ENCODE data around the gene COBL. TPM values are rescaled to one million over a fixed set of nuclear protein-coding genes. Genes with fewer than 3 reads are reported as not detected.

COBL gene
- total RNA-seq, 1 donor from 2014 or later: 6.3 TPM

DNA sequence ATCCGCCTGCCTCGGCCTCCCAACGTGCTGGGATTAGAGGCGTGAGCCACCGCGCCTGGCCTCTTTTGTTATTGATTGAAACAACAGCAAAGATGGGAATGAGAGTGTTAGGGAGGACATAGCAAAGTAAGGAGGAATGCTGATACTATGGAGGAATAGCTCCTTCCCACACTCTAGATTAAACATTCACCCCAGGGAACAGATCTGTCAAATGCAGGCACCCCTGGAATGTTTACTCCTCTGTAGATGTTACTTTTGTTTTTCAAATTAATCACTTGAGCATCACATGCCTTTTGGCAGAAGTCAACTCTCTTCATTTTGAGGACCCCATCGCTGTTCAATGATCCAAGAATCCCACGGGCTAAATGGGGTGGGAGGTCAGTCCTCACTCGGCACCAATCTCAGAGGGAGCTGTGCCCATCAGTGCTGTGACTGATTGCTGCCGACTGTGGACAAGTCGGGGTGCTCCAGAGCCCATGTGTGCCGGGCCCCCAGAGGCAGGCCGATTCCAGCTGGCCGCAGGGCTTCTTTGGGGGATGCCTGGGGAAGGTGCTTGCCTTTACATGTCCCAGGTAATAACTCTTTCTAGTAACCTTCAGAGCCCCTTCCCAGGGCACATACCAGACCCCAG is 10.2 kb upstream of the COBL start:
- Histone ChIP-seq H3K4me3 (no peak overlapping the region), H3F3A (ENCODE audit: low read depth) (peaks cover 34% of the 10 kb centered on the region), H3K79me2 (ENCODE audit: low read depth) (no peaks in the 10 kb centered on the region), H4K20me1 (ENCODE audit: low read depth) (no peaks in the 10 kb centered on the region), H2AFZ (replicated peaks) (peak overlapping the region; percentile 15), H3K4me2 (peak overlapping the region; percentile 10), H3K9ac (no peak overlapping the region), H3K4me1 (peaks cover 22% of the 10 kb centered on the region), H3K27me3 (no peaks in the 10 kb centered on the region), H3K27ac (no peak overlapping the region), H3K9me3 (ENCODE audit: low read depth) (no peaks in the 10 kb centered on the region), H3K36me3 (no peaks in the 10 kb centered on the region)
- Mint-ChIP-seq H3K4me3 (no peak overlapping the region), H3K27ac (no peak overlapping the region), H3K4me1 (no peaks in the 10 kb centered on the region), H3K9me3 (no peaks in the 10 kb centered on the region), H3K36me3 (no peaks in the 10 kb centered on the region), H3K27me3 (ENCODE audit: insufficient read depth, low read depth) (peaks cover 10% of the 10 kb centered on the region)
- TF ChIP-seq EZH2phosphoT487 (IDR thresholded peaks at IDR 0.05): no peak
- TF ChIP-seq, protein P1, sequence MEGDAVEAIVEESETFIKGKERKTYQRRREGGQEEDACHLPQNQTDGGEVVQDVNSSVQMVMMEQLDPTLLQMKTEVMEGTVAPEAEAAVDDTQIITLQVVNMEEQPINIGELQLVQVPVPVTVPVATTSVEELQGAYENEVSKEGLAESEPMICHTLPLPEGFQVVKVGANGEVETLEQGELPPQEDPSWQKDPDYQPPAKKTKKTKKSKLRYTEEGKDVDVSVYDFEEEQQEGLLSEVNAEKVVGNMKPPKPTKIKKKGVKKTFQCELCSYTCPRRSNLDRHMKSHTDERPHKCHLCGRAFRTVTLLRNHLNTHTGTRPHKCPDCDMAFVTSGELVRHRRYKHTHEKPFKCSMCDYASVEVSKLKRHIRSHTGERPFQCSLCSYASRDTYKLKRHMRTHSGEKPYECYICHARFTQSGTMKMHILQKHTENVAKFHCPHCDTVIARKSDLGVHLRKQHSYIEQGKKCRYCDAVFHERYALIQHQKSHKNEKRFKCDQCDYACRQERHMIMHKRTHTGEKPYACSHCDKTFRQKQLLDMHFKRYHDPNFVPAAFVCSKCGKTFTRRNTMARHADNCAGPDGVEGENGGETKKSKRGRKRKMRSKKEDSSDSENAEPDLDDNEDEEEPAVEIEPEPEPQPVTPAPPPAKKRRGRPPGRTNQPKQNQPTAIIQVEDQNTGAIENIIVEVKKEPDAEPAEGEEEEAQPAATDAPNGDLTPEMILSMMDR (IDR thresholded peaks at IDR 0.05): no peak
- no peak for TF ChIP-seq EZH2 (IDR thresholded peaks at IDR 0.05)
- DNase-seq (ENCODE audit: low spot score): peak; percentile 19

DNA sequence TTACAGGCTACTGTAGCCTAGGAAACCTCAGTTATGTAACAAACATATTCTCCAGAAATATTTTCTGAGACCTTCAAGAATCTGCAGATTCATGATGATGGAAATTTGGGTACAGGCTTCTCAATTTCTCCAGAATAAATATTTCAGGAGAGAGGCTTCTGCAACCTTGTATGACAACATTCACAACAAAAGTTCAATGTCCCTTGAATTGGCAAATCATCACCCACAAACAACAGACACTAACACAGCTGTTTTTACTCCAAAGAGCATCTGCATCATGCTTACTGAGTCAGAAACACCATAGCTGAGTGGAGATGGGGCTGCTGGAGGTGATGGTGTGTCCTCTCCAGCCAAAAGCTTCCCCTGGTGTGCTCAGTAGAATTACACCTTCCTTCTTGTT is 9.3 kb upstream of the COBL start:
- H3K27ac Mint-ChIP-seq: no peak overlapping the region
- Histone ChIP-seq H3K4me2 (no peak overlapping the region), H4K20me1 (ENCODE audit: low read depth) (no peaks in the 10 kb centered on the region), H3K9ac (no peak overlapping the region), H3K27me3 (no peaks in the 10 kb centered on the region), H3K79me2 (ENCODE audit: low read depth) (no peaks in the 10 kb centered on the region), H3K9me3 (ENCODE audit: low read depth) (no peaks in the 10 kb centered on the region), H3K36me3 (no peaks in the 10 kb centered on the region), H2AFZ (replicated peaks) (no peak overlapping the region), H3F3A (ENCODE audit: low read depth) (peaks cover 34% of the 10 kb centered on the region), H3K27ac (no peak overlapping the region), H3K4me1 (peaks cover 22% of the 10 kb centered on the region), H3K4me3 (no peak overlapping the region)
- H3K4me3 Mint-ChIP-seq: no peak overlapping the region
- H3K36me3 Mint-ChIP-seq: no peaks in the 10 kb centered on the region
- H3K9me3 Mint-ChIP-seq: no peaks in the 10 kb centered on the region
- no peak for DNase-seq (ENCODE audit: low spot score)
- peaks cover 13% of the 10 kb centered on the region for H3K27me3 Mint-ChIP-seq (ENCODE audit: insufficient read depth, low read depth)
- TF ChIP-seq EZH2phosphoT487 (IDR thresholded peaks at IDR 0.05) (no peak), EZH2 (IDR thresholded peaks at IDR 0.05) (no peak)
- TF ChIP-seq, protein P1 (IDR thresholded peaks at IDR 0.05): no peak
- no peaks in the 10 kb centered on the region for H3K4me1 Mint-ChIP-seq

DNA sequence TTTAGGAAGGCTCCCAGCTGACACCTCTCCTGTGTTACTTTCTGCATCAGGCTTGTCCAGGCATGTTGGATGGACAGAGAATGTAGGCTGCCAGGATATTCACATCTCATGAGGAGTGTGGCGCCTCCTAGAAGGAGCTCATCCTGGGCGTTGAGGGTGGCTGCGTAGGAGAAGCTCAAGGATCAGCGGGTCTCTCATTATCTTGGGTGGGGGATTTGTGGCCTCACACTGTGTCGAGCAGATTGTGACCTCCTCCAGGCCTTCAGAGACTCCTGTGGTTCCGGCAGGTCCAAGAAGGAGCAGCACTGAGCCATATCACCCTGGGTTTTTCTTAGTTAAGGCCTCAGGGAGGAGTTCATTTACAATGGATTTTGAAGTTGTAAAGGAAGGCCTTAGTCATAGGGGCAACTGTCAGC is 8.7 kb upstream of the COBL start:
- Mint-ChIP-seq H3K27ac (no peak overlapping the region), H3K9me3 (no peaks in the 10 kb centered on the region), H3K4me1 (no peaks in the 10 kb centered on the region), H3K36me3 (no peaks in the 10 kb centered on the region), H3K27me3 (ENCODE audit: insufficient read depth, low read depth) (peaks cover 15% of the 10 kb centered on the region), H3K4me3 (no peak overlapping the region)
- DNase-seq (ENCODE audit: low spot score): no peak
- Histone ChIP-seq H3K36me3 (no peaks in the 10 kb centered on the region), H3K9me3 (ENCODE audit: low read depth) (no peaks in the 10 kb centered on the region), H3F3A (ENCODE audit: low read depth) (peaks cover 34% of the 10 kb centered on the region), H3K9ac (no peak overlapping the region), H4K20me1 (ENCODE audit: low read depth) (no peaks in the 10 kb centered on the region), H3K27ac (no peak overlapping the region), H3K79me2 (ENCODE audit: low read depth) (no peaks in the 10 kb centered on the region), H3K4me3 (no peak overlapping the region), H3K4me2 (peak overlapping the region; percentile 2), H2AFZ (replicated peaks) (peak overlapping the region; percentile 78), H3K4me1 (peaks cover 22% of the 10 kb centered on the region), H3K27me3 (no peaks in the 10 kb centered on the region)
- TF ChIP-seq EZH2phosphoT487 (IDR thresholded peaks at IDR 0.05) (no peak), EZH2 (IDR thresholded peaks at IDR 0.05) (no peak)
- TF ChIP-seq, protein P1 (IDR thresholded peaks at IDR 0.05): no peak
